ENCODE measurements around the gene EPHB2. TPM values are rescaled to one million over a fixed set of nuclear protein-coding genes. Genes with fewer than 3 reads are reported as not detected.

Gene EPHB2
- total RNA-seq, 2 experiments from 2014 or later: 0.07 to 0.17 TPM

- CTCF ChIA-PET: no interaction called here
- H3K4me1 Mint-ChIP-seq (ENCODE audit: low read depth): peaks cover 7% of the 10 kb centered on the region
- no peaks in the 10 kb centered on the region for H3K9me3 Mint-ChIP-seq
- peaks cover 3% of the 10 kb centered on the region for H3K27me3 Mint-ChIP-seq
- DNase-seq: no peak
- no peaks in the 10 kb centered on the region for H3K36me3 Mint-ChIP-seq
- intact Hi-C loops (cut with micrococcal nuclease): no loop called here
- POLR2A ChIA-PET: no interaction called here
- no peak overlapping the region for H3K27ac Mint-ChIP-seq
- no peak overlapping the region for H3K4me3 Mint-ChIP-seq
These were observed 38.9 kb downstream of the EPHB2 start for GRCh38 chr1:22749503-22749902.

- ChIA-PET CTCF (interaction anchor here (0.7 kb wide), 1 partner anchor 16 kb away, joined by 4 read pairs; no protein-coding TSS in a partner anchor), POLR2A (no interaction called here)
- Mint-ChIP-seq H3K27me3 (peaks cover 3% of the 10 kb centered on the region), H3K36me3 (no peaks in the 10 kb centered on the region), H3K9me3 (no peaks in the 10 kb centered on the region), H3K4me1 (ENCODE audit: low read depth) (peaks cover 7% of the 10 kb centered on the region), H3K4me3 (no peak overlapping the region), H3K27ac (no peak overlapping the region)
- DNase-seq: peak; percentile 14
- intact Hi-C loops (cut with micrococcal nuclease): no loop called here
These were observed 39.5 kb downstream of the EPHB2 start for GRCh38 chr1:22749919-22750684.

GRCh38 chr1:22750685-22751051, 40.0 kb downstream of the EPHB2 start:
- ChIA-PET POLR2A (no interaction called here), CTCF (interaction anchor here (0.7 to 1.1 kb wide), 2 partner anchors 16 to 46 kb away, joined by 3 to 4 read pairs; no protein-coding TSS in a partner anchor)
- H3K36me3 Mint-ChIP-seq: no peaks in the 10 kb centered on the region
- no peak for DNase-seq
- no peak overlapping the region for H3K27ac Mint-ChIP-seq
- H3K27me3 Mint-ChIP-seq: peaks cover 3% of the 10 kb centered on the region
- H3K4me1 Mint-ChIP-seq (ENCODE audit: low read depth): peaks cover 7% of the 10 kb centered on the region
- H3K9me3 Mint-ChIP-seq: no peaks in the 10 kb centered on the region
- H3K4me3 Mint-ChIP-seq: no peak overlapping the region
- intact Hi-C loops (cut with micrococcal nuclease): no loop called here

GRCh38 chr1:22751124-22751531, 40.5 kb downstream of the EPHB2 start:
- intact Hi-C loops (cut with micrococcal nuclease): no loop called here
- CTCF ChIA-PET: interaction anchor here (0.7 to 1.1 kb wide), 2 partner anchors 17 to 46 kb away, joined by 3 to 4 read pairs; no protein-coding TSS in a partner anchor
- Mint-ChIP-seq H3K36me3 (no peaks in the 10 kb centered on the region), H3K27ac (no peak overlapping the region), H3K27me3 (peaks cover 3% of the 10 kb centered on the region), H3K4me3 (no peak overlapping the region), H3K9me3 (no peaks in the 10 kb centered on the region), H3K4me1 (ENCODE audit: low read depth) (peaks cover 7% of the 10 kb centered on the region)
- POLR2A ChIA-PET: no interaction called here
- no peak for DNase-seq

GRCh38 chr1:22752339-22752738, 41.7 kb downstream of the EPHB2 start:
- peaks cover 3% of the 10 kb centered on the region for H3K27me3 Mint-ChIP-seq
- POLR2A ChIA-PET: no interaction called here
- H3K36me3 Mint-ChIP-seq: no peaks in the 10 kb centered on the region

GRCh38 chr1:22753481-22753971, 42.9 kb downstream of the EPHB2 start:
- ChIA-PET CTCF (interaction anchor here (1.3 kb wide), 1 partner anchor 49 kb away, joined by 4 read pairs; no protein-coding TSS in a partner anchor), POLR2A (no interaction called here)
- Mint-ChIP-seq H3K4me3 (no peak overlapping the region), H3K27ac (no peak overlapping the region), H3K27me3 (peaks cover 3% of the 10 kb centered on the region), H3K9me3 (no peaks in the 10 kb centered on the region), H3K36me3 (no peaks in the 10 kb centered on the region), H3K4me1 (ENCODE audit: low read depth) (peaks cover 7% of the 10 kb centered on the region)
- intact Hi-C loops (cut with micrococcal nuclease): no loop called here
- no peak for DNase-seq

More at GRCh38 chr1:22752339-22752738, 41.7 kb downstream of the EPHB2 start:
- H3K4me1 Mint-ChIP-seq (ENCODE audit: low read depth): peaks cover 7% of the 10 kb centered on the region
- CTCF ChIA-PET: no interaction called here
- no peaks in the 10 kb centered on the region for H3K9me3 Mint-ChIP-seq
- intact Hi-C loops (cut with micrococcal nuclease): no loop called here
- no peak overlapping the region for H3K4me3 Mint-ChIP-seq
- H3K27ac Mint-ChIP-seq: no peak overlapping the region
- no peak for DNase-seq

GRCh38 chr1:22754106-22754768, 43.6 kb downstream of the EPHB2 start:
- Mint-ChIP-seq H3K4me3 (no peak overlapping the region), H3K27ac (no peak overlapping the region), H3K27me3 (peaks cover 3% of the 10 kb centered on the region), H3K36me3 (no peaks in the 10 kb centered on the region), H3K9me3 (no peaks in the 10 kb centered on the region), H3K4me1 (ENCODE audit: low read depth) (peaks cover 7% of the 10 kb centered on the region)
- ChIA-PET POLR2A (no interaction called here), CTCF (interaction anchor here (1.3 kb wide), 1 partner anchor 50 kb away, joined by 4 read pairs; no protein-coding TSS in a partner anchor)
- DNase-seq: no peak
- intact Hi-C loops (cut with micrococcal nuclease): no loop called here

- POLR2A ChIA-PET: no interaction called here
These were observed 44.2 kb downstream of the EPHB2 start for GRCh38 chr1:22754824-22755223.

GRCh38 chr1:22755641-22756040, 45.0 kb downstream of the EPHB2 start:
- ChIA-PET CTCF (no interaction called here), POLR2A (no interaction called here)
- Mint-ChIP-seq H3K4me1 (ENCODE audit: low read depth) (peaks cover 3% of the 10 kb centered on the region), H3K27me3 (peaks cover 3% of the 10 kb centered on the region), H3K36me3 (no peaks in the 10 kb centered on the region), H3K27ac (no peak overlapping the region), H3K4me3 (no peak overlapping the region), H3K9me3 (no peaks in the 10 kb centered on the region)
- DNase-seq: no peak
- intact Hi-C loops (cut with micrococcal nuclease): no loop called here

More at GRCh38 chr1:22754824-22755223, 44.2 kb downstream of the EPHB2 start:
- Mint-ChIP-seq H3K9me3 (no peaks in the 10 kb centered on the region), H3K36me3 (no peaks in the 10 kb centered on the region), H3K4me3 (no peak overlapping the region), H3K27ac (no peak overlapping the region), H3K4me1 (ENCODE audit: low read depth) (peaks cover 7% of the 10 kb centered on the region), H3K27me3 (peaks cover 3% of the 10 kb centered on the region)
- DNase-seq: no peak
- intact Hi-C loops (cut with micrococcal nuclease): no loop called here
- CTCF ChIA-PET: interaction anchor here (1.3 kb wide), 1 partner anchor 50 kb away, joined by 4 read pairs; no protein-coding TSS in a partner anchor

GRCh38 chr1:22756125-22756735, 45.6 kb downstream of the EPHB2 start:
- POLR2A ChIA-PET: no interaction called here
- no peak overlapping the region for H3K4me3 Mint-ChIP-seq

GRCh38 chr1:22760455-22760854, 49.8 kb downstream of the EPHB2 start:
- intact Hi-C loops (cut with micrococcal nuclease): no loop called here
- ChIA-PET POLR2A (no interaction called here), CTCF (no interaction called here)
- DNase-seq: no peak
- Mint-ChIP-seq H3K27ac (no peak overlapping the region), H3K27me3 (peaks cover 2% of the 10 kb centered on the region), H3K4me3 (no peak overlapping the region), H3K9me3 (no peaks in the 10 kb centered on the region), H3K36me3 (no peaks in the 10 kb centered on the region), H3K4me1 (ENCODE audit: low read depth) (no peaks in the 10 kb centered on the region)

More at GRCh38 chr1:22756125-22756735, 45.6 kb downstream of the EPHB2 start:
- H3K27ac Mint-ChIP-seq: no peak overlapping the region
- no peaks in the 10 kb centered on the region for H3K36me3 Mint-ChIP-seq
- H3K27me3 Mint-ChIP-seq: peaks cover 3% of the 10 kb centered on the region
- CTCF ChIA-PET: no interaction called here
- peaks cover 3% of the 10 kb centered on the region for H3K4me1 Mint-ChIP-seq (ENCODE audit: low read depth)
- H3K9me3 Mint-ChIP-seq: no peaks in the 10 kb centered on the region
- no peak for DNase-seq
- intact Hi-C loops (cut with micrococcal nuclease): no loop called here

GRCh38 chr1:22761101-22761500, 50.5 kb downstream of the EPHB2 start:
- no peaks in the 10 kb centered on the region for H3K4me1 Mint-ChIP-seq (ENCODE audit: low read depth)
- no peaks in the 10 kb centered on the region for H3K9me3 Mint-ChIP-seq
- H3K36me3 Mint-ChIP-seq: no peaks in the 10 kb centered on the region
- intact Hi-C loops (cut with micrococcal nuclease): no loop called here
- H3K4me3 Mint-ChIP-seq: no peak overlapping the region
- H3K27ac Mint-ChIP-seq: no peak overlapping the region
- no peak for DNase-seq
- H3K27me3 Mint-ChIP-seq: peaks cover 2% of the 10 kb centered on the region
- ChIA-PET POLR2A (no interaction called here), CTCF (no interaction called here)
